ENCODE results near the gene SMURF1. TPM values are rescaled to one million over a fixed set of nuclear protein-coding genes. Genes with fewer than 3 reads are reported as not detected.
"Not testable (repeated sequence)": the region's sequence is repeated elsewhere in the genome, so short reads cannot be mapped to it uniquely, and the experiment has no call there.

The SMURF1 gene
- 11.5 TPM for total RNA-seq
- long read RNA-seq, full-length matches to known transcripts, result 2 of 9 reads
- long read RNA-seq, partial matches to known transcripts, result 3 of 9 reads
- long read RNA-seq, other reads (novel, unspliced or antisense), result 4 of 9 reads

GRCh38 chr7:99143853-99144672 lies at the start of gene SMURF1:
SMURF1 (minus strand) TSS chr7:99144108; CDS start chr7:99143780, 328 bp downstream.
- intact Hi-C loops (cut with micrococcal nuclease), result loop anchor here (10.0 kb wide), 1 partner anchor 99 kb away; no protein-coding TSS in a partner anchor
- DNase-seq (peak; percentile 87), ATAC-seq (peak; percentile 77)

- intact Hi-C loops (cut with micrococcal nuclease), result no loop called here
- DNase-seq, result no peak
- no peak for ATAC-seq
These were observed 48.1 kb upstream of the SMURF1 start for GRCh38 chr7:99191869-99192596.

- intact Hi-C loops (cut with micrococcal nuclease), result no loop called here
- no peak for ATAC-seq
- no peak for DNase-seq
These were observed 46.6 kb upstream of the SMURF1 start for GRCh38 chr7:99190359-99191009.

- ATAC-seq (no peak), DNase-seq (no peak)
- intact Hi-C loops (cut with micrococcal nuclease), result no loop called here
These were observed 45.3 kb upstream of the SMURF1 start for GRCh38 chr7:99189222-99189621.

- ATAC-seq (no peak), DNase-seq (no peak)
- intact Hi-C loops (cut with micrococcal nuclease), result no loop called here
These were observed 44.3 kb upstream of the SMURF1 start for GRCh38 chr7:99188221-99188620.

GRCh38 chr7:99184532-99185218 lies 40.8 kb upstream of the SMURF1 start:
- ATAC-seq (no peak), DNase-seq (no peak)
- intact Hi-C loops (cut with micrococcal nuclease), result no loop called here

GRCh38 chr7:99180067-99180650 lies 36.3 kb upstream of the SMURF1 start:
- ATAC-seq (no peak), DNase-seq (no peak)
- intact Hi-C loops (cut with micrococcal nuclease), result no loop called here

GRCh38 chr7:99177165-99177564 lies 33.3 kb upstream of the SMURF1 start:
- DNase-seq (no peak), ATAC-seq (no peak)
- intact Hi-C loops (cut with micrococcal nuclease), result no loop called here

- intact Hi-C loops (cut with micrococcal nuclease), result no loop called here
- DNase-seq (no peak), ATAC-seq (no peak)
These were observed 29.9 kb upstream of the SMURF1 start for GRCh38 chr7:99173787-99174186.

- ATAC-seq, result no peak
- DNase-seq, result no peak
- intact Hi-C loops (cut with micrococcal nuclease), result no loop called here
These were observed 27.8 kb upstream of the SMURF1 start for GRCh38 chr7:99171731-99172130.

- intact Hi-C loops (cut with micrococcal nuclease), result no loop called here
These were observed 26.8 kb upstream of the SMURF1 start for GRCh38 chr7:99170730-99171074.

GRCh38 chr7:99170065-99170729 lies 26.3 kb upstream of the SMURF1 start:
- intact Hi-C loops (cut with micrococcal nuclease), result no loop called here
- ATAC-seq (no peak), DNase-seq (no peak)

More at GRCh38 chr7:99170730-99171074, 26.8 kb upstream of the SMURF1 start:
- ATAC-seq (no peak), DNase-seq (no peak)

GRCh38 chr7:99167072-99167471 lies 23.2 kb upstream of the SMURF1 start:
- DNase-seq (no peak), ATAC-seq (no peak)
- intact Hi-C loops (cut with micrococcal nuclease), result no loop called here

GRCh38 chr7:99165816-99166215 lies 21.9 kb upstream of the SMURF1 start:
- ATAC-seq, result no peak
- DNase-seq, result no peak
- intact Hi-C loops (cut with micrococcal nuclease), result no loop called here

GRCh38 chr7:99163669-99164068 lies 19.8 kb upstream of the SMURF1 start:
- not testable (repeated sequence) for ATAC-seq

GRCh38 chr7:99156649-99157048 lies 12.7 kb upstream of the SMURF1 start:
- intact Hi-C loops (cut with micrococcal nuclease), result no loop called here
- DNase-seq, result no peak
- no peak for ATAC-seq

More at GRCh38 chr7:99163669-99164068, 19.8 kb upstream of the SMURF1 start:
- intact Hi-C loops (cut with micrococcal nuclease); DNase-seq: not testable (repeated sequence)

GRCh38 chr7:99155211-99155610 lies 11.3 kb upstream of the SMURF1 start:
- no peak for ATAC-seq
- intact Hi-C loops (cut with micrococcal nuclease), result no loop called here
- DNase-seq, result no peak

GRCh38 chr7:99146979-99147378 lies 3.1 kb upstream of the SMURF1 start:
- intact Hi-C loops (cut with micrococcal nuclease), result loop anchor here (10.0 kb wide), 1 partner anchor 102 kb away; no protein-coding TSS in a partner anchor
- no peak for ATAC-seq

More at GRCh38 chr7:99146979-99147378, 3.1 kb upstream of the SMURF1 start:
- no peak for DNase-seq
